Fibroblast of lung (primary cell): ENCODE results near the gene DUSP5. TPM values are rescaled to one million over a fixed set of nuclear protein-coding genes. Genes with fewer than 3 reads are reported as not detected.

Experiments
- DNase-seq, 2 donors: peaks; one replicate each; pipeline versions ENCODE4 v3.0.0 to v3.0.0-alpha.2; 2010; ENCODE audit warnings: low read depth in 2 of 2
- H2AFZ ChIP-seq: 2 replicates; pipeline ENCODE4 v1.5.1; 2012; ENCODE audit warnings: low read length, control low read depth, inconsistent platforms
- H3K27ac ChIP-seq: 2 replicates; pipeline ENCODE4 v1.5.1; 2011; ENCODE audit warnings: low read length, control low read depth; ENCODE audit not compliant: insufficient read depth
- H3K27me3 ChIP-seq: 2 replicates; pipeline ENCODE4 v1.5.1; 2011; ENCODE audit warnings: mild to moderate bottlenecking, low read length; ENCODE audit not compliant: control insufficient read depth, insufficient read depth
- H3K36me3 ChIP-seq: 2 replicates; pipeline ENCODE4 v1.5.1; 2011; ENCODE audit warnings: low read length; ENCODE audit not compliant: control insufficient read depth, insufficient read depth
- H3K4me1 ChIP-seq: 2 replicates; pipeline ENCODE4 v1.5.1; 2011; ENCODE audit warnings: low read length; ENCODE audit not compliant: control insufficient read depth, insufficient read depth; ENCODE audit errors: extremely low read depth
- H3K4me2 ChIP-seq: 2 replicates; pipeline ENCODE4 v1.5.1; 2011; ENCODE audit warnings: low read length, control low read depth; ENCODE audit not compliant: insufficient read depth; ENCODE audit errors: extremely low read depth
- H3K4me3 ChIP-seq, 4 experiments: fragments of 200-600 bp in 1 of 4; sonication (generic) in 1 of 4; replicated peaks in 1 of 4; 2 replicates each; pipeline ENCODE4 v1.5.1; 2011 to 2016; ENCODE audit warnings: low read length in 4 of 4, low read depth in 3 of 4, mild to moderate bottlenecking in 3 of 4, control low read depth in 2 of 4, inconsistent platforms in 1 of 4, mixed read lengths in 1 of 4; ENCODE audit not compliant: insufficient read depth in 1 of 4; ENCODE audit errors: control extremely low read depth in 1 of 4
- H3K79me2 ChIP-seq: 2 replicates; pipeline ENCODE4 v1.5.1; 2012; ENCODE audit warnings: mild to moderate bottlenecking, low read length, inconsistent platforms; ENCODE audit not compliant: control insufficient read depth, insufficient read depth
- H3K9ac ChIP-seq: 2 replicates; pipeline ENCODE4 v1.5.1; 2011; ENCODE audit warnings: mild to moderate bottlenecking, low read length, control low read depth; ENCODE audit not compliant: insufficient read depth
- H3K9me3 ChIP-seq: 2 replicates; pipeline ENCODE4 v1.5.1; 2012; ENCODE audit warnings: low read depth, low read length; ENCODE audit not compliant: control insufficient read depth, insufficient read depth
- H4K20me1 ChIP-seq: 2 replicates; pipeline ENCODE4 v1.5.1; 2011; ENCODE audit warnings: low read length; ENCODE audit not compliant: control insufficient read depth, insufficient read depth; ENCODE audit errors: extremely low read depth
- EZH2 ChIP-seq: IDR thresholded peaks from 2 replicates; pipeline ENCODE4 v1.5.1; 2012; ENCODE audit warnings: low read length, control low read depth, mild to moderate bottlenecking; ENCODE audit errors: missing control alignments
- polyA plus RNA-seq, 2 donors: library from polyadenylated mRNA; depleted of rRNA in 1 of 2; stranded (reverse) in 1 of 2; unstranded in 1 of 2; fragments of >200 nt; gene quantifications; 2 replicates each; pipeline ENCODE4 v1.2.1, GENCODE V29; 2011 to 2012; ENCODE audit warnings: missing spikeins in 1 of 2
- total RNA-seq: library from RNA; depleted of rRNA; stranded (reverse); fragments of >200 nt; gene quantifications from 2 replicates; pipeline ENCODE4 v1.2.1, GENCODE V29; 2014
- TF ChIP-seq, protein P1 (sequence below), 2 donors: IDR thresholded peaks in 1 of 2; conservative IDR thresholded peaks in 1 of 2; 1 replicate in 1 of 2; 2 replicates in 1 of 2; pipeline ENCODE4 v1.5.1; 2011 to 2012; ENCODE audit warnings: low read length in 2 of 2, control low read depth in 1 of 2, inconsistent platforms in 1 of 2, low read depth in 1 of 2, mild to moderate bottlenecking in 1 of 2

DUSP5 gene
- total and polyA plus RNA-seq, 2 donors (not counting 1 experiment from before 2014, with no cell fraction given), result 27.6 to 37.7 TPM

GRCh38 chr10:110474017-110474416 lies 23.7 kb upstream of the DUSP5 start:
- no peaks in the 10 kb centered on the region for H3K9me3 ChIP-seq
- H2AFZ ChIP-seq, result no peak overlapping the region
- no peak overlapping the region for H3K27ac ChIP-seq
- H3K36me3 ChIP-seq, result no peaks in the 10 kb centered on the region
- no peaks in the 10 kb centered on the region for H3K27me3 ChIP-seq
- H4K20me1 ChIP-seq, result no peaks in the 10 kb centered on the region
- H3K4me3 ChIP-seq, result no peak overlapping the region
- no peaks in the 10 kb centered on the region for H3K79me2 ChIP-seq
- H3K9ac ChIP-seq, result no peak overlapping the region
- no peak overlapping the region for H3K4me2 ChIP-seq
- no peak for DNase-seq
- TF ChIP-seq EZH2, result no peak
- TF ChIP-seq, protein P1, sequence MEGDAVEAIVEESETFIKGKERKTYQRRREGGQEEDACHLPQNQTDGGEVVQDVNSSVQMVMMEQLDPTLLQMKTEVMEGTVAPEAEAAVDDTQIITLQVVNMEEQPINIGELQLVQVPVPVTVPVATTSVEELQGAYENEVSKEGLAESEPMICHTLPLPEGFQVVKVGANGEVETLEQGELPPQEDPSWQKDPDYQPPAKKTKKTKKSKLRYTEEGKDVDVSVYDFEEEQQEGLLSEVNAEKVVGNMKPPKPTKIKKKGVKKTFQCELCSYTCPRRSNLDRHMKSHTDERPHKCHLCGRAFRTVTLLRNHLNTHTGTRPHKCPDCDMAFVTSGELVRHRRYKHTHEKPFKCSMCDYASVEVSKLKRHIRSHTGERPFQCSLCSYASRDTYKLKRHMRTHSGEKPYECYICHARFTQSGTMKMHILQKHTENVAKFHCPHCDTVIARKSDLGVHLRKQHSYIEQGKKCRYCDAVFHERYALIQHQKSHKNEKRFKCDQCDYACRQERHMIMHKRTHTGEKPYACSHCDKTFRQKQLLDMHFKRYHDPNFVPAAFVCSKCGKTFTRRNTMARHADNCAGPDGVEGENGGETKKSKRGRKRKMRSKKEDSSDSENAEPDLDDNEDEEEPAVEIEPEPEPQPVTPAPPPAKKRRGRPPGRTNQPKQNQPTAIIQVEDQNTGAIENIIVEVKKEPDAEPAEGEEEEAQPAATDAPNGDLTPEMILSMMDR (conservative IDR thresholded peaks at IDR 0.05 in 1 of 2, IDR thresholded peaks at IDR 0.05 in 1 of 2; ENCODE audit: low read depth in 1 of 2, low read length in 2 of 2), result no peak
- H3K4me1 ChIP-seq, result no peaks in the 10 kb centered on the region

DNA sequence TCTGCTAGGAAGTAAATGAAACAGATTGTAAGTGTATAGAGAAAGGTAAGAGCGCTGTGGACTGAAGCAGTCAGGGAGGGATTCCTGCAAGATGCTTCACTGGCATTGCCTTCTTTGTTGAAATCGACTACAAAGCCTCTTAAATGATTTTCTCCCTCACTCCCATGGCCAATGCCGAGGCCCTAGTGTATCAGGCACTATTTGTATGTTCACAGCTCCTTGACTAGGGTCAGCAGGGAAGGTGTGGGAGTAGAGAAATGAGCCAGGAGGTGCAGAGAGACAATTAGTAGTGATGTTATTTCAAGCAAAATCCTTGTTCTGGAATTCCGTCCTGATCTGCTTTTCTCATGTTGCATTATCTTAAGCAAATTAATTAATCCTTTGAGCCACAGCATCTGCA lies 22.9 kb upstream of the DUSP5 start:
- Histone ChIP-seq H3K79me2 (no peaks in the 10 kb centered on the region), H4K20me1 (no peaks in the 10 kb centered on the region), H3K4me1 (no peaks in the 10 kb centered on the region), H3K4me2 (no peak overlapping the region), H3K9ac (no peak overlapping the region), H2AFZ (no peak overlapping the region), H3K9me3 (no peaks in the 10 kb centered on the region), H3K27ac (no peak overlapping the region), H3K4me3 (no peak overlapping the region), H3K36me3 (no peaks in the 10 kb centered on the region), H3K27me3 (no peaks in the 10 kb centered on the region)
- TF ChIP-seq, protein P1 (conservative IDR thresholded peaks at IDR 0.05 in 1 of 2, IDR thresholded peaks at IDR 0.05 in 1 of 2; ENCODE audit: low read depth in 1 of 2, low read length in 2 of 2), result no peak
- TF ChIP-seq EZH2, result no peak
- no peak for DNase-seq

GRCh38 chr10:110475722-110476515 lies 21.8 kb upstream of the DUSP5 start:
- Histone ChIP-seq H3K27me3 (no peaks in the 10 kb centered on the region), H3K4me3 (no peak overlapping the region), H3K4me1 (no peaks in the 10 kb centered on the region), H3K9ac (no peak overlapping the region), H3K27ac (no peak overlapping the region), H3K4me2 (no peak overlapping the region), H2AFZ (no peak overlapping the region), H3K9me3 (no peaks in the 10 kb centered on the region), H4K20me1 (no peaks in the 10 kb centered on the region), H3K36me3 (no peaks in the 10 kb centered on the region), H3K79me2 (no peaks in the 10 kb centered on the region)
- no peak for DNase-seq
- TF ChIP-seq, protein P1 (conservative IDR thresholded peaks at IDR 0.05 in 1 of 2, IDR thresholded peaks at IDR 0.05 in 1 of 2; ENCODE audit: low read depth in 1 of 2, low read length in 2 of 2), result no peak
- no peak for TF ChIP-seq EZH2
